ENCODE data around the gene PITPNM1.
"Not testable (repeated sequence)": the region's sequence is repeated elsewhere in the genome, so short reads cannot be mapped to it uniquely, and the experiment has no call there.

PITPNM1 gene

GRCh38 chr11:67504950-67505581 is at the start of gene PITPNM1:
PITPNM1 (minus strand) TSS chr11:67505363; CDS start chr11:67504180, 1,183 bp downstream.
- DNase-seq, result no peak

GRCh38 chr11:67551697-67552096 is 46.5 kb upstream of the PITPNM1 start:
- DNase-seq, result not testable (repeated sequence)

GRCh38 chr11:67551127-67551526 is 46.0 kb upstream of the PITPNM1 start:
- no peak for DNase-seq

GRCh38 chr11:67548555-67549110 is 43.5 kb upstream of the PITPNM1 start:
- no peak for DNase-seq

GRCh38 chr11:67548112-67548511 is 42.9 kb upstream of the PITPNM1 start:
- DNase-seq, result not testable (repeated sequence)

- DNase-seq, result no peak
Measured at GRCh38 chr11:67545280-67545679, 40.1 kb upstream of the PITPNM1 start.

- no peak for DNase-seq
Measured at GRCh38 chr11:67544616-67545242, 39.6 kb upstream of the PITPNM1 start.

GRCh38 chr11:67543585-67543984 is 38.4 kb upstream of the PITPNM1 start:
- no peak for DNase-seq

- no peak for DNase-seq
Measured at GRCh38 chr11:67542971-67543370, 37.8 kb upstream of the PITPNM1 start.

- DNase-seq, result no peak
Measured at GRCh38 chr11:67542169-67542568, 37.0 kb upstream of the PITPNM1 start.

GRCh38 chr11:67541198-67541597 is 36.0 kb upstream of the PITPNM1 start:
- DNase-seq, result no peak

GRCh38 chr11:67539550-67539949 is 34.4 kb upstream of the PITPNM1 start:
- DNase-seq, result no peak

GRCh38 chr11:67538823-67539505 is 33.8 kb upstream of the PITPNM1 start:
- DNase-seq, result no peak

- no peak for DNase-seq
Measured at GRCh38 chr11:67538306-67538705, 33.1 kb upstream of the PITPNM1 start.

- no peak for DNase-seq
Measured at GRCh38 chr11:67535561-67535960, 30.4 kb upstream of the PITPNM1 start.

GRCh38 chr11:67534070-67534679 is 29.0 kb upstream of the PITPNM1 start:
- DNase-seq, result no peak

- DNase-seq, result no peak
Measured at GRCh38 chr11:67532889-67533288, 27.7 kb upstream of the PITPNM1 start.

- no peak for DNase-seq
Measured at GRCh38 chr11:67530282-67530592, 25.1 kb upstream of the PITPNM1 start.

GRCh38 chr11:67528376-67528775 is 23.2 kb upstream of the PITPNM1 start:
- DNase-seq, result no peak

- no peak for DNase-seq
Measured at GRCh38 chr11:67525275-67525976, 20.3 kb upstream of the PITPNM1 start.

GRCh38 chr11:67524480-67524808 is 19.3 kb upstream of the PITPNM1 start:
- DNase-seq, result no peak

- DNase-seq, result no peak
Measured at GRCh38 chr11:67523556-67524479, 18.7 kb upstream of the PITPNM1 start.

Data from KG1 (cell line).